WERI-Rb-1 (cell line): Measurements from ENCODE around the gene TF.

Experiments used
- DNase-seq: peaks from one replicate; pipeline ENCODE4 v3.0.0-alpha.2; 2020
- H3K27ac ChIP-seq: fragments of 250-450 bp; sonication (Bioruptor Pico); 2 replicates; pipeline ENCODE4 v1.5.1; 2020; ENCODE audit warnings: mild to moderate bottlenecking, moderate library complexity
- H3K27me3 ChIP-seq: fragments of 250-450 bp; sonication (Bioruptor Pico); 2 replicates; pipeline ENCODE4 v1.5.1; 2021; ENCODE audit warnings: mild to moderate bottlenecking, low read depth, moderate library complexity; ENCODE audit not compliant: insufficient read depth, severe bottlenecking
- H3K36me3 ChIP-seq: fragments of 250-450 bp; sonication (Bioruptor Pico); 2 replicates; pipeline ENCODE4 v1.5.1; 2020; ENCODE audit warnings: mild to moderate bottlenecking, moderate library complexity
- H3K4me3 ChIP-seq: 2 replicates; pipeline ENCODE4 v1.5.1; 2011; ENCODE audit warnings: low read depth, mild to moderate bottlenecking, control low read depth, low read length
- H3K9me3 ChIP-seq: fragments of 250-450 bp; sonication (Bioruptor Pico); 2 replicates; pipeline ENCODE4 v1.5.1; 2021; ENCODE audit warnings: mild to moderate bottlenecking, moderate library complexity; ENCODE audit not compliant: severe bottlenecking
- TF ChIP-seq, protein P1 (sequence below): IDR thresholded peaks from 2 replicates; pipeline ENCODE4 v1.5.1; 2011; ENCODE audit warnings: low read depth, mild to moderate bottlenecking, control low read depth, inconsistent platforms, low read length

TF gene

DNA sequence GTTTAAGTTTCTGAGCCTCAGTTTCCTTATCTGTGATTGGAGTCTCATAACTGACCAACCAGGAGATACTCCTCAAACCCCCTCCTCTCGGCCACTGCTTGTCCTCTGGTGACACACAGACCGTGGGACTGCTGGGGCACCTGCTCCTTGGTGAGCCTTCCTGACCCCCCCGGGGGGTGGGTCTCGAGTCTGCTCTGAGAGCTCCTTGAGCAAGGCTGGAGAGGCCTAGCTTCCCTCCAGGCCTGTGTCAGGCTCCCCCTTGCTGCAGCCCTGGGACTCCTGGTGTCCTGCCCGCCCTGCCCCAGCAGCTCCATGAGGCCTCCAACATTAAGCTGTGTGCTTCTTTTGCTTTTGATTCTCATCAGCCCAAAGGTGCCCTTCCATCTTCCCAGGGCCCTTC is 87.1 kb downstream of the TF start:
- DNase-seq: no peak
- Histone ChIP-seq H3K36me3 (no peaks in the 10 kb centered on the region), H3K9me3 (no peaks in the 10 kb centered on the region), H3K27ac (no peak overlapping the region), H3K27me3 (peaks cover 4% of the 10 kb centered on the region), H3K4me3 (no peak overlapping the region)
- TF ChIP-seq, protein P1, sequence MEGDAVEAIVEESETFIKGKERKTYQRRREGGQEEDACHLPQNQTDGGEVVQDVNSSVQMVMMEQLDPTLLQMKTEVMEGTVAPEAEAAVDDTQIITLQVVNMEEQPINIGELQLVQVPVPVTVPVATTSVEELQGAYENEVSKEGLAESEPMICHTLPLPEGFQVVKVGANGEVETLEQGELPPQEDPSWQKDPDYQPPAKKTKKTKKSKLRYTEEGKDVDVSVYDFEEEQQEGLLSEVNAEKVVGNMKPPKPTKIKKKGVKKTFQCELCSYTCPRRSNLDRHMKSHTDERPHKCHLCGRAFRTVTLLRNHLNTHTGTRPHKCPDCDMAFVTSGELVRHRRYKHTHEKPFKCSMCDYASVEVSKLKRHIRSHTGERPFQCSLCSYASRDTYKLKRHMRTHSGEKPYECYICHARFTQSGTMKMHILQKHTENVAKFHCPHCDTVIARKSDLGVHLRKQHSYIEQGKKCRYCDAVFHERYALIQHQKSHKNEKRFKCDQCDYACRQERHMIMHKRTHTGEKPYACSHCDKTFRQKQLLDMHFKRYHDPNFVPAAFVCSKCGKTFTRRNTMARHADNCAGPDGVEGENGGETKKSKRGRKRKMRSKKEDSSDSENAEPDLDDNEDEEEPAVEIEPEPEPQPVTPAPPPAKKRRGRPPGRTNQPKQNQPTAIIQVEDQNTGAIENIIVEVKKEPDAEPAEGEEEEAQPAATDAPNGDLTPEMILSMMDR: no peak

GRCh38 chr3:133833880-133834620 is 87.9 kb downstream of the TF start:
- Histone ChIP-seq H3K4me3 (no peak overlapping the region), H3K27me3 (peaks cover 4% of the 10 kb centered on the region), H3K27ac (no peak overlapping the region), H3K36me3 (no peaks in the 10 kb centered on the region), H3K9me3 (no peaks in the 10 kb centered on the region)
- TF ChIP-seq, protein P1: no peak
- peak; percentile 16 for DNase-seq

DNA sequence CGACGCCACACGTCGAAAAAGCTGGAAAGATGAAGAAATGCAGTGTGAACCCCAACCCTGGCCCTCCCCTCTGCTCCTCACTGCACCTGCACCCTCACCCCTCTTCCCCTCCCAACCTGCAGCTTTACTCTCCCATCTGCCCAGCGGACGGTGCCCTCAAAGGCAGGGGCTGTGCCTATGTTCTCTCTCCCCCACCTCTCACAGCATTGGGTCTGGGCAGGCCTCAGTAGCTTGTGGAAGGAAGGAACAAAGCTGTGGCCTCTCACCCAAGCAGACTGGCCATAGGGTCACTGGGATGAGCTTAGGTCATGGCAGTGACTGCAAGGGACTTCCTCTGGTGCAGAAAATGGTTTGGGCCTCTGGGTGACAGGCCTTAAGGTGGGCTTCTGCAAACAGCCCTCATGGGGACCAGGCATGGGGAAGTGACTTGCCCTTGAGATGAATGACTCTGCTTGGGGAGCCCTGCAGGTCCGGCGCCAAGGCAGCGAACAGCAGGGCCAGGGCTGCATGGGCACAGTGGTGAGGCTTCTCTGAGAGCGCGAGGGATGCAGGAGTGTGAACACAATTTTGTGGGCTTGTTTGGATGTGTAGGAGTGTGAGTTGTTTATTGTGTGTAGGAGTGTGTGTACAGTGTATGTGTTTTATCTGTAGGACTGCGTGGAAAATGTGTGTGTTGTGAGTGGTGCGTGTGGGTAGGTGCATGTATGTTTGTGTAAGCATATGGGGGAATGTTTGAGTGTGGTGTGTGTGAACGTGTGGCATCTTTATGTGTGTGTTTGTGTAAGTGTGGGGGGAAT is 88.6 kb downstream of the TF start:
- H3K27ac ChIP-seq: no peak overlapping the region
- H3K4me3 ChIP-seq: no peak overlapping the region
- TF ChIP-seq, protein P1: no peak
- H3K9me3 ChIP-seq: no peaks in the 10 kb centered on the region
- H3K36me3 ChIP-seq: no peaks in the 10 kb centered on the region
- no peak for DNase-seq
- H3K27me3 ChIP-seq: peaks cover 4% of the 10 kb centered on the region

DNA sequence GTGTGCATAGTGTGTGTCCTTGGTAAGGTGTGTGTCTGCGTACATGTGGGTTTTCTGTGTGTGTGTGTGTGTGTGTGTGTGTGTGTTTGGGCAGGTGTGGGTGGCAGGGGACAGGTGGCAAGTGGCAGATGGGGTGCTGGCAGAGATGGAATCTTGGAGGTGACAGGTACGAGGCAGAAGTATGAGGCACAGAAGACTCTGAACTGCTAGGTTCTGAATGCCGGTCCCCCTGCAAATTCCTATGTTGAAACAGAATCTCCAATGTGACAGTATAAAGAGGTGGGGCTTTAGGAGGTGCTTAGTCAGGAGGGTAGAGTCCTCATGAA is 89.2 kb downstream of the TF start:
- H3K36me3 ChIP-seq: no peaks in the 10 kb centered on the region
- TF ChIP-seq, protein P1: no peak

GRCh38 chr3:133835961-133836360 is 89.8 kb downstream of the TF start:
- TF ChIP-seq, protein P1: no peak
- Histone ChIP-seq H3K4me3 (no peak overlapping the region), H3K27me3 (peaks cover 4% of the 10 kb centered on the region), H3K9me3 (no peaks in the 10 kb centered on the region), H3K27ac (no peak overlapping the region), H3K36me3 (no peaks in the 10 kb centered on the region)
- DNase-seq: no peak

More for the DNA sequence above, 89.2 kb downstream of the TF start:
- no peaks in the 10 kb centered on the region for H3K9me3 ChIP-seq
- no peak overlapping the region for H3K27ac ChIP-seq
- H3K4me3 ChIP-seq: no peak overlapping the region
- DNase-seq: no peak
- peaks cover 4% of the 10 kb centered on the region for H3K27me3 ChIP-seq
